ENCODE measurements around the gene ZBTB21. TPM values are rescaled to one million over a fixed set of nuclear protein-coding genes. Genes with fewer than 3 reads are reported as not detected.

The ZBTB21 gene
- total RNA-seq, 4 donors from 2014 or later = 7.0 to 18.4 (median 12.4) TPM

- TF ChIP-seq CTCF (IDR thresholded peaks at IDR 0.05; ENCODE audit: low read depth) = no peak
Observed at GRCh38 chr21:41976611-41977010, 33.5 kb downstream of the ZBTB21 start.

- no peak for TF ChIP-seq CTCF (IDR thresholded peaks at IDR 0.05; ENCODE audit: low read depth)
Observed at GRCh38 chr21:41975391-41976272, 34.5 kb downstream of the ZBTB21 start.

- TF ChIP-seq CTCF (IDR thresholded peaks at IDR 0.05; ENCODE audit: low read depth) = no peak
Observed at GRCh38 chr21:41974752-41975053, 35.5 kb downstream of the ZBTB21 start.

GRCh38 chr21:41973861-41974751, 36.1 kb downstream of the ZBTB21 start:
- no peak for TF ChIP-seq CTCF (IDR thresholded peaks at IDR 0.05; ENCODE audit: low read depth)

- no peak for TF ChIP-seq CTCF (IDR thresholded peaks at IDR 0.05; ENCODE audit: low read depth)
Observed at GRCh38 chr21:41973427-41973831, 36.7 kb downstream of the ZBTB21 start.

GRCh38 chr21:41972511-41973205, 37.5 kb downstream of the ZBTB21 start:
- no peak for TF ChIP-seq CTCF (IDR thresholded peaks at IDR 0.05; ENCODE audit: low read depth)

Measured in subcutaneous adipose tissue (tissue), 4 donors.